MM.1S (cell line): ENCODE data around the gene NME4.

ENCODE experiments used
- CTCF ChIP-seq: fragments of 300-600 bp; sonication (generic); IDR thresholded peaks from 2 replicates; pipeline ENCODE4 v1.5.1; 2016; ENCODE audit warnings: antibody characterized with exemption, low read length, mixed read lengths
- EZH2 ChIP-seq: fragments of 300-600 bp; sonication (generic); optimal IDR thresholded peaks from 2 replicates; pipeline ENCODE3; 2017; ENCODE audit warnings: low read depth, mild to moderate bottlenecking, antibody characterized with exemption, low read length, mixed read lengths
- EZH2phosphoT487 ChIP-seq: fragments of 300-600 bp; sonication (generic); IDR thresholded peaks from 2 replicates; pipeline ENCODE4 v1.6.1; 2018; ENCODE audit warnings: antibody characterized with exemption, low read length

GRCh38 chr16:425082-425718 is 28.2 kb downstream of the NME4 start, which contains the start of gene RAB11FIP3:
- TF ChIP-seq CTCF (peak; percentile 32), EZH2phosphoT487 (no peak), EZH2 (no peak)
